Cardiac fibroblast (primary cell): Measurements from ENCODE around the gene MRPS30.
"Not testable (repeated sequence)": the region's sequence is repeated elsewhere in the genome, so short reads cannot be mapped to it uniquely, and the experiment has no call there.

Experiments
- DNase-seq, 2 donors: peaks; one replicate each; pipeline versions ENCODE4 v3.0.0 to v3.0.0-alpha.2; 2010; ENCODE audit warnings: low read depth in 2 of 2
- H3K4me3 ChIP-seq, 2 donors: replicated peaks in 1 of 2; 1 replicate in 1 of 2; 2 replicates in 1 of 2; pipeline ENCODE4 v1.5.1; 2011; ENCODE audit warnings: low read depth in 2 of 2, low read length in 2 of 2, mild to moderate bottlenecking in 2 of 2, moderate library complexity in 1 of 2
- CTCF ChIP-seq: IDR thresholded peaks from one replicate; pipeline ENCODE4 v1.5.1; 2011; ENCODE audit warnings: low read depth, mild to moderate bottlenecking, low read length, inconsistent platforms

The MRPS30 gene

GRCh38 chr5:44808435-44809214 lies at the start of gene MRPS30:
Gene MRPS30, plus strand, starts transcription at chr5:44808947. Its CDS starts 16 bp downstream, at chr5:44808963.
- peak; percentile 42 for TF ChIP-seq CTCF
- DNase-seq, result peak; percentile 99
- H3K4me3 ChIP-seq, result peak within 1 kb of the TSS; percentile 96 to 97

GRCh38 chr5:44769200-44769876 lies 39.4 kb upstream of the MRPS30 start:
- H3K4me3 ChIP-seq, result no peak overlapping the region
- no peak for TF ChIP-seq CTCF
- no peak for DNase-seq

- no peak for TF ChIP-seq CTCF
- no peak overlapping the region for H3K4me3 ChIP-seq
- DNase-seq, result no peak
Observed at GRCh38 chr5:44769877-44770209, 38.9 kb upstream of the MRPS30 start.

GRCh38 chr5:44770780-44771717 lies 37.7 kb upstream of the MRPS30 start:
- no peak for TF ChIP-seq CTCF
- no peak overlapping the region for H3K4me3 ChIP-seq
- DNase-seq, result peak in 1 of 2 donors; percentile 38

GRCh38 chr5:44772397-44772796 lies 36.4 kb upstream of the MRPS30 start:
- not testable (repeated sequence) for H3K4me3 ChIP-seq, DNase-seq

GRCh38 chr5:44774279-44774880 lies 34.4 kb upstream of the MRPS30 start:
- TF ChIP-seq CTCF, result peak; percentile 32
- H3K4me3 ChIP-seq, result no peak overlapping the region
- DNase-seq, result peak; percentile 66 to 73
